ENCODE measurements around the gene LMOD2.

- no peak for TF ChIP-seq MTA3 (IDR thresholded peaks at IDR 0.05; ENCODE audit: borderline replicate concordance, low read length)
- no peak for TF ChIP-seq EZH2 (IDR thresholded peaks at IDR 0.05; ENCODE audit: borderline replicate concordance, control insufficient read depth, low read depth, low read length)
- no peak for TF ChIP-seq CTCF (IDR thresholded peaks at IDR 0.05 in 2 of 3, conservative IDR thresholded peaks at IDR 0.05 in 1 of 3; ENCODE audit: control insufficient read depth in 2 of 3, extremely low read depth in 1 of 3, insufficient read depth in 1 of 3, low read depth in 3 of 3, low read length in 3 of 3)
- TF ChIP-seq BACH1 (IDR thresholded peaks at IDR 0.05; ENCODE audit: borderline replicate concordance): no peak
- no peak for TF ChIP-seq YY1 (IDR thresholded peaks at IDR 0.05; ENCODE audit: low read depth, low read length)
Observed at GRCh38 chr7:123687727-123688126, 32.1 kb downstream of the LMOD2 start.

Data from GM12878 (cell line).